ENCODE measurements around the gene AKR1C1. TPM values are rescaled to one million over a fixed set of nuclear protein-coding genes. Genes with fewer than 3 reads are reported as not detected.

The AKR1C1 gene
- total and polyA plus RNA-seq, 9 of the 15 experiments (the other 6 are each of a cell fraction or from before 2014, with no cell fraction given): 43.5 to 180 (median 82.4) TPM

- ChIA-PET CTCF (ENCODE audit: low intra/inter-chr PET ratio) (no interaction called here), POLR2A (interaction anchor here (0.6 kb wide), 1 partner anchor 790 kb away, joined by 3 read pairs; the partner anchor contains the start of gene GDI2)
- peaks cover 0 to 7% of the 10 kb centered on the region in 2 experiments; a peak in 2 of 5 replicates for H3K4me1 ChIP-seq (replicated peaks in 1 of 2; ENCODE audit: control insufficient read depth in 2 of 2, insufficient read depth in 2 of 2, low read length in 2 of 2)
- ATAC-seq: no peak
- H3K4me3 ChIP-seq: no peak overlapping the region
- H3K27ac ChIP-seq (ENCODE audit: extremely low read depth, low read depth, low read length): no peak overlapping the region
- in situ Hi-C loops (cut with MboI) (loop anchor here (5.0 kb wide), 1 partner anchor 81 kb away; no protein-coding TSS in a partner anchor), intact Hi-C loops (cut with micrococcal nuclease) (no loop called here)
- FAIRE-seq: no peak
- H3K4me2 ChIP-seq (ENCODE audit: insufficient read depth, low read length): no peak overlapping the region
- no peak overlapping the region for H2AFZ ChIP-seq (ENCODE audit: low read depth, low read length)
- H3K36me3 ChIP-seq (ENCODE audit: control insufficient read depth, insufficient read depth, low read length): no peaks in the 10 kb centered on the region
- H3K79me2 ChIP-seq (ENCODE audit: control insufficient read depth, insufficient read depth, low read length): no peaks in the 10 kb centered on the region
- no peaks in the 10 kb centered on the region for H3K9me1 ChIP-seq (ENCODE audit: control insufficient read depth, insufficient read depth, low read length)
- TF ChIP-seq BRCA1 (IDR thresholded peaks at IDR 0.05) (no peak), BRCA1 (CRISPR knock-in tag; IDR thresholded peaks at IDR 0.05) (no peak), BACH1 (tag; IDR thresholded peaks at IDR 0.05) (no peak), UBTF (IDR thresholded peaks at IDR 0.05; ENCODE audit: borderline replicate concordance in 1 of 2, low read depth in 2 of 2, low read length in 2 of 2) (no peak), MCM2 (IDR thresholded peaks at IDR 0.05; ENCODE audit: low read depth) (no peak), ZNF197 (CRISPR knock-in tag; IDR thresholded peaks at IDR 0.05; ENCODE audit: low read depth) (no peak), E2F5 (CRISPR knock-in tag; IDR thresholded peaks at IDR 0.05) (no peak), DMBX1 (CRISPR knock-in tag; IDR thresholded peaks at IDR 0.05; ENCODE audit: borderline replicate concordance) (no peak), HEY1 (CRISPR knock-in tag; IDR thresholded peaks at IDR 0.05; ENCODE audit: borderline replicate concordance) (no peak), MYBL2 (IDR thresholded peaks at IDR 0.05; ENCODE audit: low read depth) (no peak), MYBL2 (CRISPR knock-in tag; IDR thresholded peaks at IDR 0.05; ENCODE audit: borderline replicate concordance) (no peak), JUN (IDR thresholded peaks at IDR 0.05; ENCODE audit: borderline replicate concordance, low read depth, low read length) (no peak), JUN (CRISPR knock-in tag; IDR thresholded peaks at IDR 0.05; ENCODE audit: borderline replicate concordance) (no peak), SRSF7 (optimal IDR thresholded peaks at IDR 0.05; ENCODE audit: low read depth, low read length) (no peak), ZSCAN32 (CRISPR knock-in tag; IDR thresholded peaks at IDR 0.05) (no peak), ETS2 (tag; IDR thresholded peaks at IDR 0.05; ENCODE audit: borderline replicate concordance, poor library complexity, severe bottlenecking) (no peak), PREB (CRISPR knock-in tag; IDR thresholded peaks at IDR 0.05) (no peak), MIER1 (IDR thresholded peaks at IDR 0.05; ENCODE audit: low read depth) (no peak)
- H3K27me3 ChIP-seq (ENCODE audit: control insufficient read depth in 2 of 2, insufficient read depth in 2 of 2, low read length in 2 of 2): no peaks in the 10 kb centered on the region
- H3K9ac ChIP-seq (ENCODE audit: insufficient read depth in 1 of 2, low read depth in 2 of 2, low read length in 2 of 2): no peak overlapping the region
- WGBS (ENCODE audit: insufficient coverage, low coverage, missing lambda C conversion rate): 22% methylated on average over 4 of the region's 4 CpGs
- no peaks in the 10 kb centered on the region for H3K9me3 ChIP-seq (replicated peaks; ENCODE audit: control insufficient read depth, insufficient read depth, low read depth, low read length)
- no TSS peak for BruUV-seq (replicated peaks)
- no peak for DNase-seq (ENCODE audit: extremely low read depth in 1 of 4, low spot score in 3 of 4)
- H4K20me1 ChIP-seq (replicated peaks; ENCODE audit: control insufficient read depth, insufficient read depth, low read length): no peaks in the 10 kb centered on the region
These were observed 60.1 kb downstream of the AKR1C1 start for GRCh38 chr10:5023177-5023805.
